ENCODE measurements around the gene ATAD3C.
"Not testable (repeated sequence)": the region's sequence is repeated elsewhere in the genome, so short reads cannot be mapped to it uniquely, and the experiment has no call there.

ATAD3C gene

DNA sequence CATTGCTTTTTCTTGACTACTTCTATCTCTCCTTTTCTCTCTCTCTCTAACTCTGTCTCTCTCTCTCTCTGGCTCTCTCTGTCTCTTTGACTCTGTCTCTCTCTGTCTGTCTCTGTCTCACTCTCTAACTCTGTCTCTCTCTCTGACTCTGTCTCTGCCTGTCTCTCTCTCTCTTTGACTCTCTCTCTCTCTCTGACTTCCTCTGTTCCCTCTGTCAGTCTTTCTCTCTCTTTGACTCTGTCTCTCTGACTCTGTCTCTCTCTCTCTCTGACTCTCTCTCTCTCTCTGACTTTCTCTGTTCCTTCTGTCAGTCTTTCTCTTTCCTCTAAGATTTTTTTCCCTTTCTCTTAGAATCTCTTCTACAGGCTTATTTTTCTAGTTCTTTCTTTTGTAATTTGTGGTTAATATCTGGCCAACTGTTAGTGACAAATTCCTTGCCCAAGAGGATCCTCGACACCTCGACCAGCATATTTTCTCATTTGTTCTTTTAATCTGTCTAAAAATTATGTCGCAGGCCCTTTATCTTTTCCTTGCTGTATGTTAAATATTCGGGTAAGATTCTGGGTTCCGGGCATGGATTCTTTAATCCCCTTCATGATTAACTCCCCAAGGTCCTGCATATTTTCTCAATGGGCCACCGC, at the start of gene ATAD3C:
ATAD3C (plus strand) TSS at position 591 of the 641 bp plus-strand sequence. CDS start 995 bp downstream, outside the sequence.
- DNase-seq, result no peak

GRCh38 chr1:1399872-1400575, 49.5 kb upstream of the ATAD3C start:
- DNase-seq, result no peak

DNA sequence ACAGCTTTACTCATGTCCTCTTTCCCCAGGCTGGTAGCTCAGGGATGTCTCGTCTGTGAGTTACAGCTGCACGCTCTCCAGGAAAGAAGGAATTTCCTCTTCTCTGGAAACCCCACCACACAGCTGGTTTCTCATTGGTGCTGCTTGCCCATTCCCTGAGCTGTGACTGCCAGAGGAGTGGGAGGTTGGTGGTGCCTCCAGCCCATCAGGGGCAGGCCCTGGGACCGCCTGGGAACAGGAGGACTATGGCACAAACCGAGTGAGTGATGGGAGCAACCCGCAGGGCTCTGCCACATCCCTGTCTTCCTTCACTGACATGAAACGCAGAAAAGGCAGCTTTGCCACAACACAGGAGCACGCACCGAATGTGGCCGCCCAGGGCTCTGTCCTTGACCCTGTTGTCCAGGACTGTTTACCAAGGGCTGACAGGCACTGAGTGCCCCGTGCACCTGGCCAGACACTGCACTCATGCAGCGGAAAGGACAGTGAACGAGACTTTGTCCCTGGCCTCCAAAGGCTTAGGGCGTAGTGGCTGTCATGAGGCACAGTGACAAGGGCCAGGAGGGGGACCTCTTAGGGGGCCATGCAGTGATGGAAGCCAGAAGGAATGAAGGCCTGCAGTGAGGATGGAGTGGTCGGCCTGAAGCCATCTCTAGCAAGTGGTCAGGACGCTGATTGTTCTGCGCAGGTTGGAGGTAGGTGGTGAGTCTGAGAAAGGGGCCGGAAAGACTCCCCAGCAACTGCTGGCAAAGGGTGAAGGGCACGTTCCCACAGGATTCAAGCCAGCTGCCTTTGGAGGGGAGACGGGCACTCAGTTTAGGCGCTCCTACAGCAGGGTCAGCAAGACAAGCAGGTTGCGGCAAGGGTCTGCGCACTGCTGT, 48.7 kb upstream of the ATAD3C start:
- DNase-seq, result no peak

GRCh38 chr1:1401457-1402010, 48.0 kb upstream of the ATAD3C start:
- no peak for DNase-seq

DNA sequence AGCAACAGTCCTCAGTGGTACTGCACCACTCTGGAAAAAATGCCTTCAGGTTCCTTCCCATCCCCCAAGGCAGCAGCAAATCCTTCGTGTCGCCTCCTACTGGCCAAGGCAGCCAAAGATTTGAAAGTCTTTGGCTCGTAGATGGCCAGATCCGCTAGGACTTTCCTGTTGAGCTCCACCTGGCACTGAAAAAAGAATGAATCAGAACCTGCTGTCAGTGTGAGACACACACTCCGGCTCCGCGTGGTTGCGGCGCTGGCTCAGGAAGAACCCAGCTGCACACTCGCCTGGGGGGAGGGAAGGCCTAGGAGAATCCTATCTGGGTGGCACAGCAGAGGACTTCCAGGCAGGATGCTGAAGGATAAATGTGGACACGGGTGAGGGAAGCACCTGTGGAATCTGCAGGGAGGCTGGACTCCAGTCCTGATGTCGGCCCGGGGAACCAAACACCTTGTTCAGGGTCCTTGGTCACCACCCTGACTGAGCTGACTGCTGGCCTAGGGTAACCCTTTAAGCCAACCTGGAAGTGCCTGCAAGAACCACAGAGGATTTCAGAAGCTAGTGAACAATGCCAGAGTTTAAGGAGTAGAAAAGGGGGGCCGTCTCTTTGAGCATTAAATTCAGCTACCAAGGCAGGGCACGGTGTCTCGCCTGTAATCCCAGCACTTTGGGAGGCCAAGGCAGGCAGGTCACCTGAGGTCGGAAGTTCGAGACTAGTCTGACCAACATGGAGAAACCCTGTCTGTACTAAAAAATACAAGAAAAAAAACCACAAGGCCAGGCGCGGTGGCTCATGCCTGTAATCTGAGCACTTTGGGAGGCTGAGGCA, 47.2 kb upstream of the ATAD3C start:
- no peak for DNase-seq

GRCh38 chr1:1402901-1403392, 46.5 kb upstream of the ATAD3C start:
- DNase-seq, result not testable (repeated sequence)

GRCh38 chr1:1403653-1404052, 45.8 kb upstream of the ATAD3C start:
- DNase-seq, result no peak

DNA sequence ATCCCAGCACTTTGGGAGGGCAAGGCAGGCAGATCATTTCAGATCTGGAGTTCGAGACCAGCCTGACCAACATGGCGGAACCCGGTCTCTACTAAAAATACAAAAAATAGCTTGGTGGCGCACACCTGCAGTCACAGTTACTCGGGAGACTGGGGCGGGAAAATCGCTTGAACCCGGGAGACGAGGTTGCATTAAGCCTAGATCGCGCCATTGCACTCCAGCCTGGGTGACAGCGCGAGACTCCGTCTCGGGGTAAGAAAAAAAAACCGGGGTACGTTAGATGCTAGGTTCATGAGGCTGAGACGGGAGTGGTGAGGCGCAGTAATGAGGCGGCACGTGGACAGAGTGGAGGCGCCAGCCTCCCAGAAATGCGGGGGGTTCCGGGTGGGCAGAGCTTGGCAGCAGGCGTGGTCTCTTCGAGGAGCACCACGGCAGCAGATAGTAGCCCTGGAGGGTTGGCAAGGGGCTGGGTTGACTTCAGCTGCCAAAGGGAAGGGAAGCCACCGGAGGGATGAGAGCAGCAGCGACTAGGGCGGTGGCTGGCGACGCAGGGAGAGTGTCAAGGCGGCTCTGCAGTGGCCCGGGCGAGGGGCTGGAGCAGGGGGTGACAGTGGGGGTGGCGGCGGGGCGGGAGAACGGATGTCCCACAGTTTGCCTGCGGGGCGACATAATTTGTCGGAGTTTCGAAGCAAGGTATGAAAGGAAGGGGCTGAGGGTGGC, 43.2 kb upstream of the ATAD3C start:
- no peak for DNase-seq

DNA sequence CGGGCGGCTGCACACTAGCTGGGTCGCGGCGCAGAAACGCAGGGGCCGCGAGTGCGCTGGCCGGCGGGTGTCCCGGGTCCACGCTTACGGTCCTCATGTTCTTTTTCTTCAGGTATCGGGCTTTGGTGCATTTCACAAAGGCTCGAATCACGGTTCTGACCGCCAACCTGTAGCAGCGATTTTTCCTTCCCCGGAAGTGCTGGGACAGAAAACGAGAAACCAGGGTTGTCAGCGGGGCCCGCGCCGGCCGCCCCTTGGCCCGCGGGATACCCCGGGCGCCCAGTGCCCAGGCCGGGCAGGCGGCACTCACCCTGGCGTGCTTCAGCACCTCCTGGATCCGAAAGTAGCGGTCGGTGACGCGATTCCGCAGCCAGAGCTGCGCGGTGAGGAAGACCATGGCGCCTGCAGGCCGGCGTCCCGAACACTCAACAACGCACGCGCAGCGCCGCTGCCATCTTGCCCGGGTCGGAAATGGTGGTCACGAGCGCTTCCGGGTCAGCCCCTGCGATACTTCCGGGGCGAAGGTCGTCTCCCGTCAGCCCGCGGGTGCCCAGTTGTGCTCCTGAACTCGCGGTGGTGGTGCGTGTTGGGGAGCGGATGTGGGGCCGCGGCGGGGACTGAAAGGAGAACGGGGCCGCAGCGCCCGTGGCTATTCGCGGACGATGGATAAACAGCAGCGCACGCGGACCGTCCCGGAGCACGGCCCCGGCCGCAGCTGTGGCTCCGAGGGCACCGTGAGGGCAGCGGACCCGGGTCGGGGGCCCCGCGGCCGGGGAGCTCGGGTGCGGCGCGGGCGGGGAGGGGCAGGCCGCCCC, 42.5 kb upstream of the ATAD3C start, which contains the start of gene MRPL20:
MRPL20 (minus strand) TSS at position 473 of the 815 bp plus-strand sequence; CDS start at position 397, 76 bp downstream.
- peak; percentile 41 for DNase-seq

- no peak for DNase-seq
Measured at GRCh38 chr1:1407636-1408318, 41.7 kb upstream of the ATAD3C start.

GRCh38 chr1:1410238-1410637, 39.3 kb upstream of the ATAD3C start:
- not testable (repeated sequence) for DNase-seq

DNA sequence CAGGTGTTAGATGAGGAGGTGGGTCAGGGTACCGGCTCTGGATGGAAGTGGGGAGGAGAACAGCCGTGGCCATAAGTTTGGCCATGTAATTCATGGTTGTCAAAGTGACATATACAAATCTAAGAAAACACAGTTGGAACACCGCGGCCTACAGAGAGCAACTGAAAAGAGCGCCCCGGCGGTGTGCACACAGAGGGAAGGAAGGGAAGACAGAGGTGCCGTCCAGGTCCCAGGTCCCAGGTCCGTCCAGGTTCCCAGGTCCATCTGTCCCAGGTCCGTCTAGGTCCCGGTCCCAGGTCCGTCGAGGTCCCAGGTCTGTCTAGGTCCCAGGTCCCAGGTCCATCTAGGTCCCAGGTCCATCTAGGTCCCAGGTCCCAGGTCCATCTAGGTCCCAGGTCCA, 37.9 kb upstream of the ATAD3C start:
- DNase-seq, result no peak

DNA sequence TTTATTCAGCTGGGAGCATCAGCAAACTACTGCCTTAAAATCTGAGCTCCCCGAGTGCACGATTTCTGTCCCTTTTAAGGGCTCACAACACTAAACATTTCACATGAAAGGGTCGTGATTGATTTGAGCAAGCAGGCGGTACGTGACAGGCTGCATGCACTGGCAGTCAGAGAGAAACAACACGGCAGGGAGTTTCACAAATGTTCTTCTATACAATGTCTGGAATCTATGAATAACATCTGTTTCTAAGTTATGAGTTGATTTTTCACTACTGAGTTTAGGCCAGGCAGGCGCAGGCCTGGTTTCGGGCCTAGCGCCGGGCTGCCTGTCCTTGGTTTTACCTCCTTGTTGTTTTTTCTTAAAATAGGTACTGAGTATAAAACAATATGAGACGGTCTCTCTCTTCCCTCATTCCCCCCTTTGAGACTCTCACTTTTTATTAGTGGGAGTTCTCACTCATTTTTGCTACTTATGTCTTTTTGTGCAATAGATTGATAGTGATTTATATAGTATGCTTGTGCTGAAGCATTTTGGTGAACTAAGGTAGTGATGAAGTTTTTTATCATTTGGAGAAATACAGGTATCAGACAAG, 37.1 kb upstream of the ATAD3C start:
- not testable (repeated sequence) for DNase-seq

DNA sequence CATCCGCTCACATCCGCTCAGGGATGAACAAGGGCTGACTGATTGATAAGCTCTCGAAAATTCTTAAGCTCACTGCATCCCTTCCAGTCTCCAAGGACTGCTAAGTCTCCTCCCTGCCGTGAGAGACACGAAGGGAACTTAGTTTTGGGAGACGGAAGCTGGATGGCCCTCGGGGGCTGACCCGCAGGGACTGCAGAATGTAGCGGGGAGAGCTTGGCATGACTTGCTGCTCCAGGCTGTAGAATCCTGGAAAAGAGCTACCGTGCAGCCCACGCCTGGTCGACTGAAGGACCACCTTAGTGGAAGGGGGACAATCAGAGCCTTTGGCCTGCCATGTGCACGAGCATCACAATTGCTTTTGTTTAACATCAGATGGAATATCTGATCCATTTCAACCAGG, 33.7 kb upstream of the ATAD3C start:
- no peak for DNase-seq

GRCh38 chr1:1417396-1417795, 32.1 kb upstream of the ATAD3C start:
- DNase-seq, result not testable (repeated sequence)

GRCh38 chr1:1417825-1418463, 31.5 kb upstream of the ATAD3C start:
- DNase-seq, result not testable (repeated sequence)

- DNase-seq, result no peak
Measured at GRCh38 chr1:1418464-1419362, 30.8 kb upstream of the ATAD3C start.

- DNase-seq, result no peak
Measured at GRCh38 chr1:1419363-1419812, 30.1 kb upstream of the ATAD3C start.
